Liver (tissue), 3 donors: ENCODE measurements around the gene ACVR1.

ENCODE experiments used
- CTCF ChIP-seq: fragments of 150-350 bp; IDR thresholded peaks from 2 replicates; pipeline ENCODE4 v1.5.1; 2017; ENCODE audit warnings: improper control_type of control experiment, low read depth, low read length; ENCODE audit not compliant: missing input control
- JUND ChIP-seq, 2 donors: IDR thresholded peaks; 2 replicates each; pipeline ENCODE4 v1.6.1; 2016; ENCODE audit warnings: antibody characterized with exemption in 2 of 2
- donor health status: healthy.
- donor health status: healthy.

- TF ChIP-seq CTCF: no peak
- TF ChIP-seq JUND (IDR thresholded peaks at IDR 0.05): no peak
Observed at GRCh38 chr2:157839822-157840221, 36.3 kb downstream of the ACVR1 start.
